Measurements from ENCODE around the gene HLCS.
"Not testable (repeated sequence)": the region's sequence is repeated elsewhere in the genome, so short reads cannot be mapped to it uniquely, and the experiment has no call there.

DNA sequence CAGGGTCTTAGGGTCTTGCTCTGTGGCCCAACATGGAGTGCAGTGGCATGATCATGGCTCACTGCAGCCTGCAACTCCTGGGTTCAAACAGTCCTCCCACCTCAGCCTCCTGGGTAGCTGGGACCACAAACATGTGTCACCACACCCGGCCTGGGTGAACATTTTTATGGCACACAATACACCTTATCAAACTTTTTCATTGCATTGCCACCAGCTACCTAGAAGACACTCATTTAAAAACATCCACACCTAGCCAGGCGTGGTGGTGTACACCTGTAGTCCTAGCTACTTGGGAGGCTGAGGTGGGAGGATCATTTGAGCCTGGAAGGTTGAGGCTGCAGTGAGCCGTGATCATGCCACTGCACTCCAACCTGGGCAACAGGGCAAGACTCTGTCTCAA lies 37.4 kb upstream of the HLCS start:
- TF ChIP-seq, protein P1, sequence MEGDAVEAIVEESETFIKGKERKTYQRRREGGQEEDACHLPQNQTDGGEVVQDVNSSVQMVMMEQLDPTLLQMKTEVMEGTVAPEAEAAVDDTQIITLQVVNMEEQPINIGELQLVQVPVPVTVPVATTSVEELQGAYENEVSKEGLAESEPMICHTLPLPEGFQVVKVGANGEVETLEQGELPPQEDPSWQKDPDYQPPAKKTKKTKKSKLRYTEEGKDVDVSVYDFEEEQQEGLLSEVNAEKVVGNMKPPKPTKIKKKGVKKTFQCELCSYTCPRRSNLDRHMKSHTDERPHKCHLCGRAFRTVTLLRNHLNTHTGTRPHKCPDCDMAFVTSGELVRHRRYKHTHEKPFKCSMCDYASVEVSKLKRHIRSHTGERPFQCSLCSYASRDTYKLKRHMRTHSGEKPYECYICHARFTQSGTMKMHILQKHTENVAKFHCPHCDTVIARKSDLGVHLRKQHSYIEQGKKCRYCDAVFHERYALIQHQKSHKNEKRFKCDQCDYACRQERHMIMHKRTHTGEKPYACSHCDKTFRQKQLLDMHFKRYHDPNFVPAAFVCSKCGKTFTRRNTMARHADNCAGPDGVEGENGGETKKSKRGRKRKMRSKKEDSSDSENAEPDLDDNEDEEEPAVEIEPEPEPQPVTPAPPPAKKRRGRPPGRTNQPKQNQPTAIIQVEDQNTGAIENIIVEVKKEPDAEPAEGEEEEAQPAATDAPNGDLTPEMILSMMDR (IDR thresholded peaks at IDR 0.05; ENCODE audit: low read depth, low read length): not testable (repeated sequence)
- not testable (repeated sequence) for TF ChIP-seq EZH2phosphoT487 (IDR thresholded peaks at IDR 0.05; ENCODE audit: low read depth)

Data from OCI-LY3 (cell line).